ENCODE measurements around the gene KIF5C.

Gene KIF5C

GRCh38 chr2:148922062-148922461, 47.0 kb downstream of the KIF5C start:
- CTCF ChIA-PET, result no interaction called here
- TF ChIP-seq ZNF16 (tag by site-specific recombination; IDR thresholded peaks at IDR 0.05; ENCODE audit: low read depth) (no peak), ZNF692 (tag by site-specific recombination; IDR thresholded peaks at IDR 0.05) (no peak), ZNF202 (tag by site-specific recombination; IDR thresholded peaks at IDR 0.05; ENCODE audit: borderline replicate concordance) (no peak), ZNF701 (tag by site-specific recombination; IDR thresholded peaks at IDR 0.05) (no peak), ZNF311 (tag by site-specific recombination; IDR thresholded peaks at IDR 0.05; ENCODE audit: borderline replicate concordance) (no peak), ZNF792 (tag by site-specific recombination; IDR thresholded peaks at IDR 0.05) (no peak), ZNF600 (tag by site-specific recombination; IDR thresholded peaks at IDR 0.05) (no peak), ZNF510 (tag by site-specific recombination; IDR thresholded peaks at IDR 0.05; ENCODE audit: insufficient replicate concordance) (no peak), KLF10 (tag by site-specific recombination; IDR thresholded peaks at IDR 0.05) (no peak), AEBP2 (tag by site-specific recombination; IDR thresholded peaks at IDR 0.05; ENCODE audit: borderline replicate concordance) (no peak), ZNF169 (tag by site-specific recombination; IDR thresholded peaks at IDR 0.05) (no peak), MYNN (tag by site-specific recombination; IDR thresholded peaks at IDR 0.05; ENCODE audit: borderline replicate concordance) (no peak), ZBTB17 (tag by site-specific recombination; IDR thresholded peaks at IDR 0.05) (no peak), ZNF404 (tag by site-specific recombination; IDR thresholded peaks at IDR 0.05) (no peak), ZNF146 (tag by site-specific recombination; IDR thresholded peaks at IDR 0.05) (no peak), ZNF707 (tag by site-specific recombination; IDR thresholded peaks at IDR 0.05) (no peak), PRDM4 (tag by site-specific recombination; IDR thresholded peaks at IDR 0.05) (no peak), ZNF155 (tag by site-specific recombination; IDR thresholded peaks at IDR 0.05) (no peak), ZBTB7A (tag by site-specific recombination; IDR thresholded peaks at IDR 0.05; ENCODE audit: low read depth) (no peak)

GRCh38 chr2:148922776-148923475, 47.9 kb downstream of the KIF5C start:
- POLR2A ChIA-PET, result no interaction called here
- Histone ChIP-seq H3K27ac (ENCODE audit: extremely low read depth, low read depth, low read length) (no peak overlapping the region), H3K9me3 (ENCODE audit: control insufficient read depth, insufficient read depth, low read depth, low read length) (no peaks in the 10 kb centered on the region; the same call in 1 of the 2 replicates), H3K4me3 (ENCODE audit: low read depth, low read length) (no peak overlapping the region), H3K4me1 (ENCODE audit: control insufficient read depth, insufficient read depth, low read length) (peaks cover 7% of the 10 kb centered on the region), H3K36me3 (ENCODE audit: control insufficient read depth in 2 of 2, insufficient read depth in 1 of 2, low read length in 2 of 2) (peaks cover 0 to 21% of the 10 kb centered on the region in 2 experiments; a peak in 1 of 3 replicates)
- no peak for TF ChIP-seq SCRT2 (tag by site-specific recombination; IDR thresholded peaks at IDR 0.05)
- TF ChIP-seq MYNN (tag by site-specific recombination; IDR thresholded peaks at IDR 0.05; ENCODE audit: borderline replicate concordance), result 0 out of 2 replicates have a peak, but pooled peaks have one; percentile 18
- TF ChIP-seq BCL11B (tag by site-specific recombination; IDR thresholded peaks at IDR 0.05; ENCODE audit: low read depth), result no peak
- TF ChIP-seq ZNF639 (tag by site-specific recombination; IDR thresholded peaks at IDR 0.05), result no peak
- CTCF ChIA-PET, result interaction anchor here (0.6 to 1.5 kb wide), 4 partner anchors 10 to 539 kb away, joined by 3 to 7 read pairs (median 4); no protein-coding TSS in a partner anchor

More at GRCh38 chr2:148922062-148922461, 47.0 kb downstream of the KIF5C start:
- Histone ChIP-seq H3K4me3 (ENCODE audit: low read depth, low read length) (no peak overlapping the region), H3K27ac (ENCODE audit: extremely low read depth, low read depth, low read length) (no peak overlapping the region), H3K9me3 (ENCODE audit: control insufficient read depth, insufficient read depth, low read depth, low read length) (no peaks in the 10 kb centered on the region; the same call in 1 of the 2 replicates), H3K4me1 (ENCODE audit: control insufficient read depth, insufficient read depth, low read length) (no peaks in the 10 kb centered on the region), H3K36me3 (ENCODE audit: control insufficient read depth in 2 of 2, insufficient read depth in 1 of 2, low read length in 2 of 2) (peaks cover 0 to 21% of the 10 kb centered on the region in 2 experiments; a peak in 1 of 3 replicates)
- POLR2A ChIA-PET, result no interaction called here
